ENCODE measurements around the gene C1orf21. TPM values are rescaled to one million over a fixed set of nuclear protein-coding genes. Genes with fewer than 3 reads are reported as not detected.

C1orf21 gene
- total RNA-seq, 6 experiments from 2014 or later: 4.3 to 29.2 (median 13.1) TPM

DNA sequence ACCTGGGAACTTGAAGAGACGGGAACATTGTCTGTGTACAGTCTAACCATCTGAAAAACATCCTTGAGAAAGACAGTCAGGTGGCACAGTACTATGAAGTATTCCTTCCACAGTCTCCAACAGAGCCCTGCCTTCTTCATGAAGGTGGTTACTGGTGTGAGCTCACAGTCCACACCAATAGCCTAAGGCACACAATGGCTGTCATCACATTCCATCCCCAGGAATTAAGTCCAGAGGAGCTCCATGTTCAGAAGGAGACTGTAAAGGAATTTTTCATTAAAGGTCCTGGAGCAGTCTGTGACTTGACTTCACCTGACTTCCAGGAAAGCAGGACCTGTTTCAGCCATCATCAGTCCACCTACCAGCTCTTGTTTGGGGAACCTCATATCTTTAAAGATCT, 180.2 kb downstream of the C1orf21 start:
- H3K4me1 ChIP-seq: peaks cover 0 to 25% (median 7%) of the 10 kb centered on the region in 4 donors
- H3K27ac ChIP-seq: no peak overlapping the region
- DNase-seq (no peak), ATAC-seq (no peak)
- TF ChIP-seq, protein P1, sequence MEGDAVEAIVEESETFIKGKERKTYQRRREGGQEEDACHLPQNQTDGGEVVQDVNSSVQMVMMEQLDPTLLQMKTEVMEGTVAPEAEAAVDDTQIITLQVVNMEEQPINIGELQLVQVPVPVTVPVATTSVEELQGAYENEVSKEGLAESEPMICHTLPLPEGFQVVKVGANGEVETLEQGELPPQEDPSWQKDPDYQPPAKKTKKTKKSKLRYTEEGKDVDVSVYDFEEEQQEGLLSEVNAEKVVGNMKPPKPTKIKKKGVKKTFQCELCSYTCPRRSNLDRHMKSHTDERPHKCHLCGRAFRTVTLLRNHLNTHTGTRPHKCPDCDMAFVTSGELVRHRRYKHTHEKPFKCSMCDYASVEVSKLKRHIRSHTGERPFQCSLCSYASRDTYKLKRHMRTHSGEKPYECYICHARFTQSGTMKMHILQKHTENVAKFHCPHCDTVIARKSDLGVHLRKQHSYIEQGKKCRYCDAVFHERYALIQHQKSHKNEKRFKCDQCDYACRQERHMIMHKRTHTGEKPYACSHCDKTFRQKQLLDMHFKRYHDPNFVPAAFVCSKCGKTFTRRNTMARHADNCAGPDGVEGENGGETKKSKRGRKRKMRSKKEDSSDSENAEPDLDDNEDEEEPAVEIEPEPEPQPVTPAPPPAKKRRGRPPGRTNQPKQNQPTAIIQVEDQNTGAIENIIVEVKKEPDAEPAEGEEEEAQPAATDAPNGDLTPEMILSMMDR (IDR thresholded peaks at IDR 0.05): no peak
- no peak for TF ChIP-seq POLR2A (IDR thresholded peaks at IDR 0.05)
- H3K4me3 ChIP-seq: no peak overlapping the region
- no peaks in the 10 kb centered on the region for H3K36me3 ChIP-seq
- intact Hi-C loops (cut with DNase I): no loop called here
- no peaks in the 10 kb centered on the region for H3K9me3 ChIP-seq
- H3K27me3 ChIP-seq: no peaks in the 10 kb centered on the region
- WGBS (ENCODE audit: insufficient coverage, low coverage, low lambda C conversion rate, missing lambda C conversion rate): 83% methylated on average over 1 of the region's 1 CpG

DNA sequence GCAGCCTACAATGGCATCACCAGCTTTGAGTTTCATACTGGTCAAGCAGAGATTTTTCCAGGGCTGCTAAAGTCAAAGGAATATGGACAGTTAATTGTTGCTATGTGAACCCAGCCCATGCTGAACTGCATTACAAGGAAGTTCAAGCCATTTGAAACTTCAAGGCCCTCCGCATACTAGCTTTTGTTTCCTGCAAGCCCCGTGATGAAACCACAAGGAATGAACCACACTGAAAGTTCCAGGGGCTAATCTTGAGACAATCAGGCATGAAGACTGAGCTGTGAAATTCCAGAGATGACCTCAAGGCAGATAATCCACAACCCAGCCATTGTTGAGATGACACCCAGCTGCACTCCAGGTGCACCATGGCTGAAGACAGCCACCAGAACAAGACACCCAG, 180.8 kb downstream of the C1orf21 start:
- Histone ChIP-seq H3K27me3 (no peaks in the 10 kb centered on the region), H3K4me1 (peaks cover 0 to 25% (median 7%) of the 10 kb centered on the region in 4 donors), H3K9me3 (no peaks in the 10 kb centered on the region), H3K4me3 (no peak overlapping the region), H3K36me3 (no peaks in the 10 kb centered on the region), H3K27ac (peak overlapping the region in 1 of 3 donors; percentile 25)
- intact Hi-C loops (cut with DNase I): no loop called here
- no peak for DNase-seq
- peak in 1 of 4 donors; percentile 7 for ATAC-seq
- WGBS (ENCODE audit: insufficient coverage, low coverage, low lambda C conversion rate, missing lambda C conversion rate): 69% methylated on average over 2 of the region's 2 CpGs
- TF ChIP-seq, protein P1 (IDR thresholded peaks at IDR 0.05): no peak
- no peak for TF ChIP-seq POLR2A (IDR thresholded peaks at IDR 0.05)

DNA sequence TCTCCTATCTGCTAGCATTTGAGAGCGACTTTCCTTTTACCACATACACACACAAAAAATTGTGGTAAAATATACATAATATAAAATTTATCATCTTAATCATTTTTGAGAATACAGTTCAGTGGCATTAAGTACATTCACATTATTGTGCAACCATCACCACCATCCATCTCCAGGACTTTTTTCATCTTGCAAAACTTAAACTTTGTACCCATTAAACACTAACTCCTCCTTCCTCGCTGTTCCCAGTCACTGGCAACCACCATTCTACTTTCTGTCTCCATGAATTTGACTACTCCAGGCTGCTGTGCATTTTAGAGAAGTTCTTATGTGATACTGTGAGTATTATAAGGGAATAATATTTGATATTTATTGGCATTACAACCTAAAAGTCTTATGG, 181.3 kb downstream of the C1orf21 start:
- TF ChIP-seq, protein P1 (IDR thresholded peaks at IDR 0.05): no peak
- TF ChIP-seq POLR2A (IDR thresholded peaks at IDR 0.05): no peak
- Histone ChIP-seq H3K4me1 (peaks cover 0 to 25% (median 7%) of the 10 kb centered on the region in 4 donors), H3K27ac (peak overlapping the region in 2 of 3 donors; percentile 47 to 50), H3K9me3 (no peaks in the 10 kb centered on the region), H3K27me3 (no peaks in the 10 kb centered on the region), H3K4me3 (peak overlapping the region in 2 of 3 donors; percentile 28 to 41), H3K36me3 (no peaks in the 10 kb centered on the region)
- peak; percentile 81 to 94 (median 87) for ATAC-seq
- intact Hi-C loops (cut with DNase I): no loop called here
- WGBS (ENCODE audit: insufficient coverage, low coverage, low lambda C conversion rate, missing lambda C conversion rate): 52% methylated on average over 2 of the region's 2 CpGs
- no peak for DNase-seq

DNA sequence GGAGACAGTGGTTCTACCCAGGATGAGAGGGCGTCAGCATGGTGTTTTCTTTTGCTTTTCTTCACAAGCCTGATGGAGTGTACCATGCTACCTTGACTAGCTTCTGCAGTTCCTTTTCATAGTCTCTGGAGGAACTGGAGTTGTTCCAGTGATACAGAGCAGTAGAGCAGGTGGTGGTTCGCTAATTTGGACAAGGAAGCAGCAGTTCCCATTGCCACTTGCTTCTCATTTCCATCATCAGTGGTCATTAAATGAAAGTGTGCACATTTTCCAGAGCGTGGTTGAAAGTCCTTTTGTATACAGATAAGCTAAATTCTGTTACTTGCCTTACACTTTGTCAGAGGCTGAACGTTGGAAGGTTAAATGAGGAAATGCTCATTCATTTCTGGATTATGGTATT, 182.3 kb downstream of the C1orf21 start:
- WGBS (ENCODE audit: insufficient coverage, low coverage, low lambda C conversion rate, missing lambda C conversion rate): 54% methylated on average over 4 of the region's 4 CpGs
- peak overlapping the region in 2 of 3 donors; percentile 28 to 41 for H3K4me3 ChIP-seq
- ATAC-seq (peak in 1 of 4 donors; percentile 20), DNase-seq (no peak)
- intact Hi-C loops (cut with DNase I): no loop called here
- H3K27me3 ChIP-seq: no peaks in the 10 kb centered on the region
- H3K9me3 ChIP-seq: no peaks in the 10 kb centered on the region
- no peak for TF ChIP-seq POLR2A (IDR thresholded peaks at IDR 0.05)
- TF ChIP-seq, protein P1 (IDR thresholded peaks at IDR 0.05): no peak
- peak overlapping the region in 1 of 3 donors; percentile 50 for H3K27ac ChIP-seq
- H3K36me3 ChIP-seq: no peaks in the 10 kb centered on the region
- peaks cover 0 to 25% (median 7%) of the 10 kb centered on the region in 4 donors for H3K4me1 ChIP-seq

DNA sequence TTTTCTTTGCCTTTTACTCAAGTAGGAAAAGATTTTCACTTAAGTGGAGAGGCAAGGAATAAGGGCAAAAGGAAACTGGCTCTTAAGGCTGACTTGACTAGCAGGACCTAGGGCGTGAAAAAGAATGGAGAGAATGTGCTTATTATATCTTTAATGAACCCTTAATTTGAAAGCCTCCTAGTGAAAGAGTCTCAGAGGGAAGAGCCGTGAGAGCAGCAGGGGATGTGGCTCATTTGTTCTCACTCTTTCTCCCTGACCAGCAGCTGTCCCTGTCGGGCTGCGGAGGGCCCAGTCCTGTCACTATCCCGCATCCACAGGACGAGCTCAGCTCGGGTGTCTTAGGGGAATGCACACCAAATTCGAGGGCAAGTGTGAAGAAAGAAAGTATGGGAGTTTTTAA, 187.8 kb downstream of the C1orf21 start:
- Histone ChIP-seq H3K9me3 (no peaks in the 10 kb centered on the region), H3K4me1 (peaks cover 0 to 5% (median 0%) of the 10 kb centered on the region in 4 donors), H3K36me3 (no peaks in the 10 kb centered on the region), H3K27ac (no peak overlapping the region), H3K27me3 (no peaks in the 10 kb centered on the region), H3K4me3 (no peak overlapping the region)
- ATAC-seq (no peak), DNase-seq (no peak)
- 71% methylated on average over 7 of the region's 8 CpGs for WGBS (ENCODE audit: insufficient coverage, low coverage, low lambda C conversion rate, missing lambda C conversion rate)
- no peak for TF ChIP-seq POLR2A (IDR thresholded peaks at IDR 0.05)
- TF ChIP-seq, protein P1 (IDR thresholded peaks at IDR 0.05): no peak
- intact Hi-C loops (cut with DNase I): no loop called here
